ENCODE results near the gene MGA. TPM values are rescaled to one million over a fixed set of nuclear protein-coding genes. Genes with fewer than 3 reads are reported as not detected.

The MGA gene
- total and polyA plus RNA-seq, 2 experiments from 2014 or later: 42.6 to 58.9 TPM

DNA sequence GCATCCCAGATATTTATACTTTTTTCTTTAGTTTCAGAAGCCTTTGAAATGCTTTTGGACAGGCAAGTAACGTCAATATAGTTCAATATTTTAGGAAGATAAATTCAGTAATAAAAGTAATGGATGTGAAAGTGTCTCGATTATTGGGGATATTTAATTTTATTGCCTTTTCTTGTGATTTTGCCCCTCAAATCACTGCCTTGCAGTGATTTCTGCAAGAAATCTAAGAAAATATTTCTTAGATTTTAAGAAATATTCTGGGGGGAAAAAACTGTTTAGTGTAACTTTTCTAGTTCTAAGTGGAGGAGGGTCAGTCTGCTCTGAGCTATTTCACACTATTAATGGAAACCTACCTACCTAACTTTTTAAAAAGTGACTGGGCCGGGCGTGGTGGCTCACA, 33.6 kb downstream of the MGA start (continued):
- TF ChIP-seq, protein P1, sequence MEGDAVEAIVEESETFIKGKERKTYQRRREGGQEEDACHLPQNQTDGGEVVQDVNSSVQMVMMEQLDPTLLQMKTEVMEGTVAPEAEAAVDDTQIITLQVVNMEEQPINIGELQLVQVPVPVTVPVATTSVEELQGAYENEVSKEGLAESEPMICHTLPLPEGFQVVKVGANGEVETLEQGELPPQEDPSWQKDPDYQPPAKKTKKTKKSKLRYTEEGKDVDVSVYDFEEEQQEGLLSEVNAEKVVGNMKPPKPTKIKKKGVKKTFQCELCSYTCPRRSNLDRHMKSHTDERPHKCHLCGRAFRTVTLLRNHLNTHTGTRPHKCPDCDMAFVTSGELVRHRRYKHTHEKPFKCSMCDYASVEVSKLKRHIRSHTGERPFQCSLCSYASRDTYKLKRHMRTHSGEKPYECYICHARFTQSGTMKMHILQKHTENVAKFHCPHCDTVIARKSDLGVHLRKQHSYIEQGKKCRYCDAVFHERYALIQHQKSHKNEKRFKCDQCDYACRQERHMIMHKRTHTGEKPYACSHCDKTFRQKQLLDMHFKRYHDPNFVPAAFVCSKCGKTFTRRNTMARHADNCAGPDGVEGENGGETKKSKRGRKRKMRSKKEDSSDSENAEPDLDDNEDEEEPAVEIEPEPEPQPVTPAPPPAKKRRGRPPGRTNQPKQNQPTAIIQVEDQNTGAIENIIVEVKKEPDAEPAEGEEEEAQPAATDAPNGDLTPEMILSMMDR (conservative IDR thresholded peaks at IDR 0.05; ENCODE audit: low read depth in 2 of 2): no peak
- TF ChIP-seq NANOG (IDR thresholded peaks at IDR 0.05; ENCODE audit: borderline replicate concordance): no peak
- TF ChIP-seq, protein P2, sequence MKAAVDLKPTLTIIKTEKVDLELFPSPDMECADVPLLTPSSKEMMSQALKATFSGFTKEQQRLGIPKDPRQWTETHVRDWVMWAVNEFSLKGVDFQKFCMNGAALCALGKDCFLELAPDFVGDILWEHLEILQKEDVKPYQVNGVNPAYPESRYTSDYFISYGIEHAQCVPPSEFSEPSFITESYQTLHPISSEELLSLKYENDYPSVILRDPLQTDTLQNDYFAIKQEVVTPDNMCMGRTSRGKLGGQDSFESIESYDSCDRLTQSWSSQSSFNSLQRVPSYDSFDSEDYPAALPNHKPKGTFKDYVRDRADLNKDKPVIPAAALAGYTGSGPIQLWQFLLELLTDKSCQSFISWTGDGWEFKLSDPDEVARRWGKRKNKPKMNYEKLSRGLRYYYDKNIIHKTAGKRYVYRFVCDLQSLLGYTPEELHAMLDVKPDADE (IDR thresholded peaks at IDR 0.05): no peak
- TF ChIP-seq STAT1 (IDR thresholded peaks at IDR 0.05; ENCODE audit: unreplicated experiment): no peak

DNA sequence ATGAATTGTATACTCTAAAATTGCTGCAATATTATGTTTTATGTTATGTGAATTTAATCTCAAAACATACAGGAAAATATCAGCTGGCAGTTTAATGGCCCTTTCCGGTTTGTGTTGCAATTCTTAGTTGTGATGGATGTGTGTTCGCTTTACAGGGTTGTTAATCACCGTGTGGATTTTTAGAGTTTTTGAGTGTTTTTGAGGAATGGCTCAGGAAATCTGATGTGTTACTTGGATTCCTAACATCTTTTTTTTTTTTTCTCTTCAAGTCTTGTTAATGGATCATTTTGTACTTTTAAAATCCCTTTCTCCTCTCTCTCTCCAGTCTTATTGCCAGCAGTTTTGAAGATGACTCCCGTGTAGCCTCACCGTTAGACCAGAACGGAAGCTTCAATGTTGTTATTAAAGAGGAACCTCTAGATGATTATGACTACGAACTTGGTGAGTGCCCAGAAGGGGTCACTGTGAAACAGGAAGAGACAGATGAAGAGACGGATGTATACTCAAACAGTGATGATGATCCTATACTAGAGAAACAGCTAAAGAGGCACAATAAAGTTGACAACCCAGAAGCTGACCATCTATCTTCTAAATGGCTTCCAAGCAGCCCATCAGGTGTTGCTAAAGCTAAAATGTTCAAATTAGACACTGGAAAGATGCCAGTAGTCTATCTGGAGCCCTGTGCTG, 35.7 kb downstream of the MGA start:
- Mint-ChIP-seq H3K4me3 (no peak overlapping the region), H3K36me3 (ENCODE audit: low read depth) (peaks cover 28% of the 10 kb centered on the region), H3K27me3 (ENCODE audit: insufficient read depth, low read depth, poor library complexity) (no peaks in the 10 kb centered on the region), H3K9me3 (no peaks in the 10 kb centered on the region), H3K27ac (peak overlapping the region; percentile 3; the same call in 1 of the 2 replicates), H3K4me1 (peaks cover 11% of the 10 kb centered on the region)
- no peak overlapping the region for H3K4me3 ChIP-seq
- no peaks in the 10 kb centered on the region for H3K9me2 ChIP-seq (ENCODE audit: insufficient read depth)
- peak; percentile 51 for ATAC-seq
- no peak overlapping the region for H2AFZ ChIP-seq
- H4K20me1 ChIP-seq (replicated peaks; ENCODE audit: insufficient read depth): peaks cover 6% of the 10 kb centered on the region; the same call in 1 of the 2 replicates
- H3K27ac ChIP-seq (ENCODE audit: low read depth): no peak overlapping the region
- no peaks in the 10 kb centered on the region for H3K27me3 ChIP-seq (ENCODE audit: insufficient read depth)
- H3K4me2 ChIP-seq: no peak overlapping the region
- TF ChIP-seq, protein P1 (conservative IDR thresholded peaks at IDR 0.05; ENCODE audit: low read depth in 2 of 2): peak; percentile 49 to 59; a peak in 3 of 4 replicates
- TF ChIP-seq, protein P2 (IDR thresholded peaks at IDR 0.05): no peak
- peak; percentile 45 for DNase-seq (ENCODE audit: low spot score)
- H3F3A ChIP-seq (replicated peaks; ENCODE audit: low read depth): no peaks in the 10 kb centered on the region
- H3K36me3 ChIP-seq (ENCODE audit: insufficient read depth): 0 out of 2 replicates have a peak, but pooled peaks cover 4% of the 10 kb centered on the region
- no peaks in the 10 kb centered on the region for H3K4me1 ChIP-seq (ENCODE audit: insufficient read depth)
- peaks cover 84% of the 10 kb centered on the region for H3K79me2 ChIP-seq (replicated peaks; ENCODE audit: insufficient read depth)

DNA sequence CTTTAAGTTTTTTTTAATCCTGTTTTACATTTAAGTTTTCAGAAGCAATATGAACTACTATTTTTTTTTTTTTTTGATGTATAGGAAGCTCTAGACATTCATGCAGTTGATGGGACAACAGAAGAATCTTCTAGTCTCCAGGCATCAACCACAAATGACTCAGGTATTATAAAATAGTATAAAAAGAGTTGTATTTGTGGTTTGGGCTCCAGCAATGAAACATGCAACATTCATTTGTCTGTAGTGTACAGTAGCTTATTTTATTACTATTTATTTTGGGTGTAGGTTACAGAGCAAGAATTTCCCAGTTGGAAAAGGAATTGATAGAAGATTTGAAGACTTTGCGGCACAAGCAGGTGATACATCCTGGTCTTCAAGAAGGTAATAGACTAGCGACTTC, 38.6 kb downstream of the MGA start:
- H3K79me2 ChIP-seq (replicated peaks; ENCODE audit: insufficient read depth): peaks cover 81% of the 10 kb centered on the region
- H3K4me2 ChIP-seq: no peak overlapping the region
- Mint-ChIP-seq H3K9me3 (no peaks in the 10 kb centered on the region), H3K27ac (no peak overlapping the region), H3K36me3 (ENCODE audit: low read depth) (peaks cover 49% of the 10 kb centered on the region), H3K27me3 (ENCODE audit: insufficient read depth, low read depth, poor library complexity) (peaks cover 2% of the 10 kb centered on the region), H3K4me3 (no peak overlapping the region), H3K4me1 (peaks cover 3% of the 10 kb centered on the region; the same call in 1 of the 3 replicates)
- no peaks in the 10 kb centered on the region for H3K4me1 ChIP-seq (ENCODE audit: insufficient read depth)
- no peak overlapping the region for H2AFZ ChIP-seq
- no peak overlapping the region for H3K4me3 ChIP-seq
- H4K20me1 ChIP-seq (replicated peaks; ENCODE audit: insufficient read depth): peaks cover 12% of the 10 kb centered on the region
- no peak for DNase-seq (ENCODE audit: low spot score)
- peaks cover 4% of the 10 kb centered on the region; the same call in 1 of the 2 replicates for H3K36me3 ChIP-seq (ENCODE audit: insufficient read depth)
- H3K9me2 ChIP-seq (ENCODE audit: insufficient read depth): no peaks in the 10 kb centered on the region
- H3K27ac ChIP-seq (ENCODE audit: low read depth): peak overlapping the region; percentile 24; the same call in 1 of the 2 replicates
- no peak for TF ChIP-seq STAT1 (IDR thresholded peaks at IDR 0.05; ENCODE audit: unreplicated experiment)
- TF ChIP-seq ZNF331 (CRISPR knock-in tag; IDR thresholded peaks at IDR 0.05; ENCODE audit: low read depth): no peak
- no peak for TF ChIP-seq CREB1 (CRISPR knock-in tag; IDR thresholded peaks at IDR 0.05; ENCODE audit: low read depth)
- no peak for TF ChIP-seq EZH2 (IDR thresholded peaks at IDR 0.05; ENCODE audit: low read depth, unreplicated experiment)
- no peak for TF ChIP-seq NANOG (IDR thresholded peaks at IDR 0.05; ENCODE audit: borderline replicate concordance)
- H3F3A ChIP-seq (replicated peaks; ENCODE audit: low read depth): no peaks in the 10 kb centered on the region
- H3K27me3 ChIP-seq (ENCODE audit: insufficient read depth): no peaks in the 10 kb centered on the region
- ATAC-seq: no peak
